IMR-90 (cell line): ENCODE data around the gene UACA. TPM values are rescaled to one million over a fixed set of nuclear protein-coding genes. Genes with fewer than 3 reads are reported as not detected.
A peak's percentile ranks its signal among the peaks of the same experiment; 100 is the strongest.

Experiments used
- ATAC-seq: fragments of 200-7000 bp; cut with Tn5 transposase; 2 replicates; pipeline ENCODE4 v1.9.1; 2020; ENCODE audit warnings: low read depth, mild to moderate bottlenecking, moderate library complexity
- BruUV-seq: library from RNA; stranded (reverse); fragments of 400-500 nt; replicated peaks from 2 replicates; lab custom pipeline; 2021; lab: Mats Ljungman, UMichigan
- CTCF ChIA-PET: fragments of 300-600 bp; formaldehyde crosslinking; extraction: SDS; loops from one replicate; lab custom pipeline; 2021; ENCODE audit warnings: antibody characterized with exemption; lab: Yijun Ruan, JAX
- POLR2A ChIA-PET: fragments of 300-600 bp; sonication (Branson Sonifier 250); formaldehyde crosslinking; loops from one replicate; lab custom pipeline; 2022; ENCODE audit warnings: antibody characterized with exemption; ENCODE audit not compliant: unreplicated experiment; lab: Charles Lee
- DNase-seq: peaks from one replicate; pipeline ENCODE4 v3.0.0; 2013
- H2AFZ ChIP-seq: replicated peaks from 2 replicates; pipeline ENCODE3; 2013; ENCODE audit warnings: low read length, mild to moderate bottlenecking; ENCODE audit not compliant: poor library complexity
- H2AK5ac ChIP-seq: 2 replicates; pipeline ENCODE4 v1.6.1; 2013; ENCODE audit warnings: low read depth, low read length, inconsistent platforms
- H2AK9ac ChIP-seq: replicated peaks from 2 replicates; pipeline ENCODE3; 2013; ENCODE audit warnings: mild to moderate bottlenecking, low read depth, low read length, moderate library complexity; ENCODE audit not compliant: poor library complexity
- H2BK120ac ChIP-seq: 2 replicates; pipeline ENCODE4 v1.6.1; 2013; ENCODE audit warnings: low read depth, low read length, inconsistent platforms
- H2BK15ac ChIP-seq: 3 replicates; pipeline ENCODE4 v1.6.1; 2013; ENCODE audit warnings: low read depth, low read length, inconsistent platforms
- H2BK20ac ChIP-seq: 2 replicates; pipeline ENCODE4 v1.6.1; 2013; ENCODE audit warnings: low read depth, mild to moderate bottlenecking, inconsistent platforms, low read length, moderate library complexity
- H2BK5ac ChIP-seq: 2 replicates; pipeline ENCODE4 v1.6.1; 2013; ENCODE audit warnings: mild to moderate bottlenecking, low read depth, low read length, inconsistent platforms; ENCODE audit not compliant: poor library complexity, severe bottlenecking
- H3K14ac ChIP-seq: replicated peaks from 2 replicates; pipeline ENCODE4 v1.6.1; 2013; ENCODE audit warnings: low read depth, low read length, inconsistent platforms
- H3K18ac ChIP-seq: 2 replicates; pipeline ENCODE4 v1.6.1; 2013; ENCODE audit warnings: low read depth, low read length, control low read depth
- H3K23ac ChIP-seq: 2 replicates; pipeline ENCODE4 v1.6.1; 2013; ENCODE audit warnings: low read depth, low read length, inconsistent platforms
- H3K27ac ChIP-seq: 2 replicates; pipeline ENCODE4 v1.5.1; 2013; ENCODE audit warnings: mild to moderate bottlenecking, control low read depth, low read length; ENCODE audit not compliant: insufficient read depth
- H3K27me3 ChIP-seq: 2 replicates; pipeline ENCODE4 v1.6.1; 2013; ENCODE audit warnings: low read length; ENCODE audit not compliant: control insufficient read depth, insufficient read depth
- H3K36me3 ChIP-seq: 2 replicates; pipeline ENCODE4 v1.6.1; 2013; ENCODE audit warnings: low read length, mixed read lengths; ENCODE audit not compliant: control insufficient read depth, insufficient read depth
- H3K4ac ChIP-seq: 2 replicates; pipeline ENCODE4 v1.6.1; 2013; ENCODE audit warnings: low read depth, low read length, inconsistent platforms
- H3K4me1 ChIP-seq: 2 replicates; pipeline ENCODE4 v1.6.1; 2013; ENCODE audit warnings: low read length, mixed read lengths; ENCODE audit not compliant: control insufficient read depth, insufficient read depth
- H3K4me2 ChIP-seq: 2 replicates; pipeline ENCODE4 v1.6.1; 2013; ENCODE audit warnings: low read depth, mild to moderate bottlenecking, control low read depth, low read length, moderate library complexity
- H3K4me3 ChIP-seq: 2 replicates; pipeline ENCODE4 v1.5.1; 2013; ENCODE audit warnings: low read depth, mild to moderate bottlenecking, control low read depth, low read length, moderate library complexity; ENCODE audit not compliant: insufficient read depth
- H3K56ac ChIP-seq: 2 replicates; pipeline ENCODE4 v1.6.1; 2013; ENCODE audit warnings: low read length, inconsistent platforms; ENCODE audit not compliant: insufficient read depth; ENCODE audit errors: extremely low read depth
- H3K79me1 ChIP-seq, 2 experiments: 2 replicates each; pipeline ENCODE4 v1.6.1; 2013; ENCODE audit warnings: low read length in 2 of 2, inconsistent platforms in 1 of 2, low read depth in 1 of 2
- H3K9ac ChIP-seq: 2 replicates; pipeline ENCODE4 v1.6.1; 2013; ENCODE audit warnings: low read depth, low read length, control low read depth
- H3K9me1 ChIP-seq: 2 replicates; pipeline ENCODE4 v1.6.1; 2013; ENCODE audit warnings: low read length, inconsistent platforms; ENCODE audit not compliant: insufficient read depth
- H3K9me3 ChIP-seq: 2 replicates; pipeline ENCODE4 v1.6.1; 2013; ENCODE audit warnings: low read length; ENCODE audit not compliant: control insufficient read depth, insufficient read depth
- H4K20me1 ChIP-seq: 2 replicates; pipeline ENCODE4 v1.6.1; 2013; ENCODE audit warnings: low read length, inconsistent platforms; ENCODE audit not compliant: insufficient read depth
- H4K5ac ChIP-seq: 2 replicates; pipeline ENCODE4 v1.6.1; 2013; ENCODE audit warnings: mild to moderate bottlenecking, low read depth, low read length, control low read depth
- H4K8ac ChIP-seq, 2 experiments: 2 replicates each; pipeline ENCODE4 v1.6.1; 2013; ENCODE audit warnings: low read depth in 2 of 2, low read length in 2 of 2, control low read depth in 1 of 2, inconsistent platforms in 1 of 2
- H4K91ac ChIP-seq: 2 replicates; pipeline ENCODE4 v1.6.1; 2013; ENCODE audit warnings: low read depth, low read length, inconsistent platforms; ENCODE audit not compliant: insufficient read depth
- CEBPB ChIP-seq: IDR thresholded peaks from 2 replicates; pipeline ENCODE4 v1.6.1; 2012; ENCODE audit warnings: low read depth, low read length, improper control_type of control experiment
- CTCF ChIP-seq: conservative IDR thresholded peaks from 2 replicates; pipeline ENCODE4 v1.5.1; 2012; ENCODE audit warnings: mild to moderate bottlenecking, low read depth, low read length, improper control_type of control experiment
- ELK1 ChIP-seq: fragments of 150-350 bp; IDR thresholded peaks from 2 replicates; pipeline ENCODE4 v1.6.1; 2016; ENCODE audit warnings: low read depth, mild to moderate bottlenecking, low read length, moderate library complexity, borderline replicate concordance
- MAFK ChIP-seq: IDR thresholded peaks from 2 replicates; pipeline ENCODE4 v1.6.1; 2012; ENCODE audit warnings: low read depth, low read length, improper control_type of control experiment
- RAD21 ChIP-seq: IDR thresholded peaks from 2 replicates; pipeline ENCODE4 v1.6.1; 2012; ENCODE audit warnings: low read length, improper control_type of control experiment
- RCOR1 ChIP-seq: IDR thresholded peaks from 2 replicates; pipeline ENCODE4 v1.6.1; 2012; ENCODE audit warnings: mild to moderate bottlenecking, low read length, improper control_type of control experiment; ENCODE audit not compliant: insufficient replicate concordance
- SMC3 ChIP-seq: fragments of 150-350 bp; IDR thresholded peaks from 2 replicates; pipeline ENCODE4 v1.6.1; 2016; ENCODE audit warnings: low read depth, mild to moderate bottlenecking, antibody characterized with exemption, low read length, moderate library complexity
- WGBS, 2 experiments: methylation state at CpG; one replicate each; pipeline versions ENCODE4 v1.1.5 to v1.1.7; 2013; ENCODE audit warnings: missing lambda C conversion rate in 2 of 2; ENCODE audit not compliant: insufficient read length in 1 of 2; ENCODE audit errors: extremely low coverage in 2 of 2; 5-methylcytosine and 5-hydroxymethylcytosine counted together
- dilution Hi-C: fragments of 300-500 bp; cut with HindIII; formaldehyde crosslinking; loops from one replicate; pipeline ENCODE4 v1.14.3; 2018; ENCODE audit warnings: low sequenced_read_pairs; ENCODE audit not compliant: unreplicated experiment
- in situ Hi-C: fragments of 300-500 bp; cut with MboI; formaldehyde crosslinking; loops from 3 replicates; pipeline ENCODE4 v1.14.3; 2019; ENCODE audit warnings: low sequenced_read_pairs, inconsistent platforms, mixed read lengths
- intact Hi-C: fragments of 100-400 bp; cut with micrococcal nuclease; formaldehyde crosslinking; loops from 2 replicates; pipeline ENCODE4 v1.10.0; 2022
- polyA plus RNA-seq, 3 experiments: library from polyadenylated mRNA; depleted of rRNA; stranded (reverse); fragments of >200 nt; gene quantifications; 2 replicates each; pipeline ENCODE4 v1.2.3, GENCODE V29; 2012; ENCODE audit warnings: low replicate concordance in 1 of 3
- total RNA-seq: library from RNA; depleted of rRNA; stranded (reverse); fragments of >200 nt; gene quantifications from 2 replicates; pipeline ENCODE4 v1.2.3, GENCODE V29; 2012

The UACA gene
- total and polyA plus RNA-seq, 2 of the 4 experiments (the other 2 are of a cell fraction): 156 to 507 TPM

- intact Hi-C loops: no loop called here
Observed at GRCh38 chr15:70720228-70721016, 42.9 kb downstream of the UACA start.

More at GRCh38 chr15:70720228-70721016, 42.9 kb downstream of the UACA start:
- no peak overlapping the region for H2BK5ac ChIP-seq
- H3K14ac ChIP-seq: peak overlapping the region; percentile 19; the same call in 1 of the 2 replicates
- H4K5ac ChIP-seq: no peak overlapping the region
- no CpG with 5 or more reads among the region's 3 CpGs for WGBS, 2 experiments
- no peak overlapping the region for H3K27ac ChIP-seq
- H3K27me3 ChIP-seq: no peaks in the 10 kb centered on the region
- H4K8ac ChIP-seq: no peak overlapping the region
- 0 out of 2 replicates have a peak, but pooled peaks have one; percentile 4 for ATAC-seq
- H3K56ac ChIP-seq: no peak overlapping the region
- peak overlapping the region; percentile 5; the same call in 1 of the 2 replicates for H4K91ac ChIP-seq
- 0 out of 2 replicates have a peak overlapping the region, but pooled peaks have one; percentile 2 for H2BK120ac ChIP-seq
- no peaks in the 10 kb centered on the region for H3K9me3 ChIP-seq
- H3K4ac ChIP-seq: no peak overlapping the region
- peak overlapping the region; percentile 63; the same call in 1 of the 2 replicates for H3K23ac ChIP-seq
- H3K79me1 ChIP-seq: peaks cover 37 to 62% of the 10 kb centered on the region in 2 experiments
- H2AK5ac ChIP-seq: no peak overlapping the region; the same call in 1 of the 2 replicates
- peaks cover 14% of the 10 kb centered on the region for H3K9me1 ChIP-seq
- in situ Hi-C loops: no loop called here
- dilution Hi-C loops: no loop called here
- H3K4me3 ChIP-seq: no peak overlapping the region
- H3K18ac ChIP-seq: no peak overlapping the region
- peak overlapping the region; percentile 30; the same call in 1 of the 2 replicates for H2BK20ac ChIP-seq
- H2BK15ac ChIP-seq: no peak overlapping the region
- H3K4me1 ChIP-seq: peaks cover 15% of the 10 kb centered on the region
- BruUV-seq: no TSS peak
- no peak for DNase-seq
- ChIA-PET CTCF (no interaction called here), POLR2A (no interaction called here)
- H2AK9ac ChIP-seq: no peak overlapping the region
- TF ChIP-seq CEBPB (no peak), RAD21 (no peak), RCOR1 (no peak), CTCF (no peak), ELK1 (no peak), SMC3 (no peak), MAFK (no peak)
- H4K20me1 ChIP-seq: peaks cover 39% of the 10 kb centered on the region
- no peak overlapping the region for H3K9ac ChIP-seq
- H3K36me3 ChIP-seq: peaks cover 4% of the 10 kb centered on the region
- no peak overlapping the region for H2AFZ ChIP-seq
- H3K4me2 ChIP-seq: no peak overlapping the region
